PC-3 (cell line): ENCODE data around the gene SDK1. TPM values are rescaled to one million over a fixed set of nuclear protein-coding genes. Genes with fewer than 3 reads are reported as not detected.

Source experiments
- ATAC-seq: fragments of 200-7000 bp; cut with Tn5 transposase; 2 replicates; pipeline ENCODE4 v1.9.1; 2020; ENCODE audit warnings: mild to moderate bottlenecking, moderate library complexity
- BruUV-seq: library from RNA; stranded (reverse); fragments of 400-500 nt; replicated peaks from 2 replicates; lab custom pipeline; 2021; lab: Mats Ljungman, UMichigan
- CTCF ChIA-PET: fragments of 300-600 bp; sonication (Branson Sonifier 250); formaldehyde crosslinking; loops from one replicate; lab custom pipeline; 2022; ENCODE audit warnings: antibody characterized with exemption; lab: Charles Lee
- POLR2A ChIA-PET: fragments of 300-600 bp; sonication (Branson Sonifier 250); formaldehyde crosslinking; loops from one replicate; lab custom pipeline; 2022; ENCODE audit warnings: antibody characterized with exemption; ENCODE audit not compliant: unreplicated experiment; lab: Charles Lee
- DNase-seq: peaks from one replicate; pipeline ENCODE4 v3.0.0-alpha.2; 2015
- H2AFZ ChIP-seq: fragments of 300-600 bp; sonication (generic); 2 replicates; pipeline ENCODE4 v1.6.0; 2016; ENCODE audit warnings: antibody characterized with exemption, low read length
- H3F3A ChIP-seq: fragments of 300-600 bp; sonication (generic); one replicate; pipeline ENCODE4 v1.6.0; 2017; ENCODE audit warnings: antibody characterized with exemption, low read length, control low read depth, mild to moderate bottlenecking; ENCODE audit not compliant: unreplicated experiment
- H3K27ac ChIP-seq: fragments of 300-600 bp; sonication (generic); 2 replicates; pipeline ENCODE4 v1.5.1; 2016; ENCODE audit warnings: mild to moderate bottlenecking, low read length
- H3K27me3 ChIP-seq: fragments of 300-600 bp; sonication (generic); 2 replicates; pipeline ENCODE4 v1.6.1; 2016; ENCODE audit warnings: low read length, mixed read lengths
- H3K36me3 ChIP-seq: fragments of 300-600 bp; sonication (generic); 2 replicates; pipeline ENCODE4 v1.6.1; 2016; ENCODE audit warnings: low read depth, mixed run types, low read length, mixed read lengths
- H3K4me1 ChIP-seq: fragments of 300-600 bp; sonication (generic); 2 replicates; pipeline ENCODE4 v1.5.1; 2016; ENCODE audit warnings: low read length; ENCODE audit not compliant: insufficient read depth
- H3K4me2 ChIP-seq: fragments of 300-600 bp; sonication (generic); 2 replicates; pipeline ENCODE4 v1.6.0; 2016; ENCODE audit warnings: low read length
- H3K4me3 ChIP-seq: fragments of 300-600 bp; sonication (generic); 2 replicates; pipeline ENCODE4 v1.5.1; 2016; ENCODE audit warnings: mild to moderate bottlenecking, low read length, mixed read lengths
- H3K79me2 ChIP-seq: fragments of 300-600 bp; sonication (generic); 2 replicates; pipeline ENCODE4 v1.6.1; 2017; ENCODE audit warnings: low read length, mixed read lengths
- H3K9ac ChIP-seq: fragments of 300-600 bp; sonication (generic); 2 replicates; pipeline ENCODE4 v1.6.0; 2016; ENCODE audit warnings: mild to moderate bottlenecking, low read length
- H3K9me2 ChIP-seq: fragments of 300-600 bp; sonication (generic); replicated peaks from 2 replicates; pipeline ENCODE4 v1.6.1; 2016; ENCODE audit warnings: mixed run types, low read length, mixed read lengths
- H3K9me3 ChIP-seq: fragments of 300-600 bp; sonication (generic); 2 replicates; pipeline ENCODE4 v1.6.1; 2016; ENCODE audit warnings: low read length, mixed read lengths
- H4K20me1 ChIP-seq: fragments of 300-600 bp; sonication (generic); 2 replicates; pipeline ENCODE4 v1.6.1; 2016; ENCODE audit warnings: low read length, mixed read lengths
- CTCF ChIP-seq: fragments of 300-600 bp; sonication (generic); conservative IDR thresholded peaks from 2 replicates; pipeline ENCODE4 v1.5.1; 2017; ENCODE audit warnings: antibody characterized with exemption, low read depth, mild to moderate bottlenecking, low read length
- EZH2 ChIP-seq: fragments of 300-600 bp; sonication (generic); IDR thresholded peaks from one replicate; pipeline ENCODE4 v1.6.1; 2017; ENCODE audit warnings: antibody characterized with exemption, mild to moderate bottlenecking, low read length; ENCODE audit not compliant: unreplicated experiment
- EZH2phosphoT487 ChIP-seq: fragments of 300-600 bp; sonication (generic); IDR thresholded peaks from 2 replicates; pipeline ENCODE4 v1.6.1; 2018; ENCODE audit warnings: mild to moderate bottlenecking, antibody characterized with exemption, low read length, borderline replicate concordance
- intact Hi-C: fragments of 100-400 bp; cut with micrococcal nuclease; formaldehyde crosslinking; loops from 2 replicates; pipeline ENCODE4 v1.9.0; 2023
- total RNA-seq: library from RNA; depleted of rRNA; stranded (reverse); fragments of >200 nt; gene quantifications from 2 replicates; pipeline ENCODE4 v1.2.3, GENCODE V29; 2014

Gene SDK1
- total RNA-seq, 1 experiment from 2014 or later, result 2.8 TPM

- Histone ChIP-seq H3K4me2 (no peak overlapping the region), H3K4me1 (no peaks in the 10 kb centered on the region), H3K27me3 (no peaks in the 10 kb centered on the region), H3K36me3 (no peaks in the 10 kb centered on the region), H3K9me2 (no peaks in the 10 kb centered on the region), H4K20me1 (no peaks in the 10 kb centered on the region), H3F3A (no peaks in the 10 kb centered on the region), H3K9me3 (no peaks in the 10 kb centered on the region), H3K79me2 (no peaks in the 10 kb centered on the region), H3K9ac (no peak overlapping the region), H3K4me3 (no peak overlapping the region), H2AFZ (no peak overlapping the region), H3K27ac (no peak overlapping the region)
- intact Hi-C loops, result no loop called here
- CTCF ChIA-PET, result no interaction called here
- TF ChIP-seq EZH2 (no peak), CTCF (no peak), EZH2phosphoT487 (no peak)
- ATAC-seq (no peak), DNase-seq (no peak)
- POLR2A ChIA-PET, result no interaction called here
- BruUV-seq, result no TSS peak
Observed at GRCh38 chr7:4080954-4081353, 779.9 kb downstream of the SDK1 start.

- Histone ChIP-seq H2AFZ (no peak overlapping the region), H3K79me2 (no peaks in the 10 kb centered on the region), H3K4me1 (no peaks in the 10 kb centered on the region), H3K4me3 (no peak overlapping the region), H3K4me2 (no peak overlapping the region), H3K9ac (no peak overlapping the region), H3K36me3 (no peaks in the 10 kb centered on the region), H3K27ac (no peak overlapping the region), H3K9me2 (no peaks in the 10 kb centered on the region), H3K9me3 (no peaks in the 10 kb centered on the region), H3F3A (no peaks in the 10 kb centered on the region), H4K20me1 (no peaks in the 10 kb centered on the region), H3K27me3 (no peaks in the 10 kb centered on the region)
- TF ChIP-seq EZH2 (no peak), EZH2phosphoT487 (no peak), CTCF (no peak)
- DNase-seq, result no peak
- BruUV-seq, result no TSS peak
- no peak for ATAC-seq
- ChIA-PET CTCF (no interaction called here), POLR2A (no interaction called here)
- intact Hi-C loops, result no loop called here
Observed at GRCh38 chr7:4083513-4083912, 782.5 kb downstream of the SDK1 start.

GRCh38 chr7:4084271-4084670, 783.2 kb downstream of the SDK1 start:
- no peaks in the 10 kb centered on the region for H3K9me2 ChIP-seq
- CTCF ChIA-PET, result no interaction called here

More at GRCh38 chr7:4084271-4084670, 783.2 kb downstream of the SDK1 start:
- Histone ChIP-seq H3K4me1 (no peaks in the 10 kb centered on the region), H3F3A (no peaks in the 10 kb centered on the region), H3K27ac (no peak overlapping the region), H3K9me3 (no peaks in the 10 kb centered on the region), H3K4me2 (no peak overlapping the region), H3K36me3 (no peaks in the 10 kb centered on the region), H3K79me2 (no peaks in the 10 kb centered on the region), H3K4me3 (no peak overlapping the region), H3K9ac (no peak overlapping the region), H3K27me3 (no peaks in the 10 kb centered on the region), H2AFZ (no peak overlapping the region), H4K20me1 (no peaks in the 10 kb centered on the region)
- ATAC-seq (no peak), DNase-seq (no peak)
- POLR2A ChIA-PET, result no interaction called here
- intact Hi-C loops, result no loop called here
- BruUV-seq, result no TSS peak
- TF ChIP-seq EZH2phosphoT487 (no peak), EZH2 (no peak), CTCF (no peak)
